GM18907 (cell line): ENCODE measurements around the gene RASGRF2.

Source experiments
- ATAC-seq: cut with Tn5 transposase; IDR thresholded peaks from one replicate; pipeline ENCODE4 v1.9.1; 2021; ENCODE audit warnings: mild to moderate bottlenecking, moderate library complexity; ENCODE audit not compliant: unreplicated experiment

RASGRF2 gene

GRCh38 chr5:81232464-81233079, 272.4 kb downstream of the RASGRF2 start:
- ATAC-seq, result no peak

- ATAC-seq, result peak; percentile 55
Observed at GRCh38 chr5:81233080-81233634, 273.0 kb downstream of the RASGRF2 start, which contains the start of gene CKMT2. Gene CKMT2 (plus strand): TSS chr5:81233322. CDS start chr5:81251133, 17,811 bp downstream.

DNA sequence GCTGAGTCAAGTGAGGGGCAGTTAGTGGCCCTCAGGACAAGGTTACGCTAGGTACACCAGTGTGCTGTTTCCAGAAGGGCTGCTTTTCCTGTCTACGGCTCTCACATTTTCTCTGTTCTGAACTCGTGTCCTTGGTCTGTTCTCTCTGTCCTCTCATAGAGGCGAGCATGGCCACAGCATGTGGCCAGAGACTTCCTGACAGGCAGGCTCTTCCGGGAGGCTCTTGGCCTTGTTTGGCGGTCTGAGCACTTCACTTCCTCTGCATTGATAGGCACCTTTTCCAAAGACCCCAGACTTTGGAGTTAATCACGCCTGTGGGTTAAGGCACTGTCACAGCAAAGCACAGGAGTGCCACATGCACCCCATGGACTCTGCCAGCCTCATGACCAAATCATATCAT, 274.1 kb downstream of the RASGRF2 start:
- ATAC-seq, result no peak

DNA sequence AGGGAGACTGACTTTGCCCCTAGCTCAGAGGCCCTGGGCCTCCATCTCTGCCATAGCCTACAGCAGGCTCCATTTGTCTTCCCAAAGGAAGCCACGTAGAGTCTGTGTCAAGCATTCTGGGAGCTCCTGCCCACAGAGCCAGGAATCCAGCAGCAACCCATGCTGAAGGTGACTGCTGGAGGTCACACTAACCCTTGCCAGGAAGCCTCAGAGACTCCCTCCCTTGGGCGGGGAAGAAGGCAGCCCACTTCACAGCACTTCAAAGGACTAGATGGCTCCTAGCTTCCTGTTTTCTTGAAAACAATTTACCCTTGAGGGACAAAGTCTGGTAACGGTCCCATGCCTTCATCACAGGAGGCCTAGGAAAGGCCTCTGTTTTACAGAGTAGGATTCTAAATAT, 274.6 kb downstream of the RASGRF2 start:
- ATAC-seq, result no peak

- ATAC-seq, result no peak
Observed at GRCh38 chr5:81235287-81236072, 275.3 kb downstream of the RASGRF2 start.

DNA sequence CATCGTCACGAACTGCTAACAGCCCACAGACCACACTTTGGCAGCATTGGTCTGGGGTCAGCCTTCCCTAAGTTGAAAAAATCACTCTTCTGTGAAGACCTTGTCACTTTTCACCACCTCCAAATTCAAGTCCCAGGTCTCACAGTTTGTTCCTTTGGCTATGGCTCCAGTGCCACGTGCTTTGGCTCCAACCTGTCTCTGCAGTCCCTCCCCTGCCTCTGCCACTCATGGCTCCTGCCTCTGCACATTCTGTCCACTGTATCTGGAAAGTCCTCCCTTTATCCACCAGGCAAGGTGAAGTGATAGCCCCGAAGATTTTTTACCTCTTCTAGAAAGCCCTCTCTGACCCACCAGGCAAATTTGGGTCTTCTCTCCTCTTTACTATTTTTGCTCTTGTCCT, 278.3 kb downstream of the RASGRF2 start:
- ATAC-seq, result no peak

- ATAC-seq, result no peak
Observed at GRCh38 chr5:81239613-81240012, 279.4 kb downstream of the RASGRF2 start.

- ATAC-seq, result no peak
Observed at GRCh38 chr5:81241001-81241400, 280.8 kb downstream of the RASGRF2 start.

DNA sequence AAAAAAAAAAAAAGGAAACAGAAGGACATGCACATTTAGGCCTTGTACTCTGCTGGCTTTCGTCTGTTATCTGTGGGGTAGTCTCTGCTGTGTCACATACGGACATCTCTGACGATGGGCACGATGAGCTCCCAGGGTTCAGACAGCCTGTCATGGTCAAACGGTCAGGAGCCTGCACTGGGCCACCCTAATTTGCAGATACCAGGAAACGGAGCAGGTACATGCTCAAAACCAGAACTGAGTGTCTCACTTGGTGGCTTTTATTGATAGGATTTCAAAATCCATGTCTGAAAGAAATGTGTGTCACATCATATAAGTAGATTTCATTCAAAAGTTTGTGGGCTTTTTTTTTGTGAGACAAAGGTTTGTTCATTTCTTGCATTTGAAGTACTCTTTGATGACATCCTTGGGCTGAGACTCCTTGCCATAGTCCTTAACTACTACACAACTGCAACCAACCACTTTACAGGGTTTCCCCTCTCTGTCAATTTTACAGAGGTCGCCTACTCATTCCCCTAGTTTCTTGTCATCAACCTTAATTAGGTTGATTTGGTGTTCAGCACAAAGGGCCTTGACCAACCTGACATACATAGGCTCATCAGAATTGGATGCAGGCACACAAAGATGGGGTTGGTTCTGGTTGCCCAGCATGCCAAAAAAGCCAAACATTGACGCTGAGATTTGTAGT, 281.9 kb downstream of the RASGRF2 start:
- ATAC-seq, result no peak

GRCh38 chr5:81242906-81243436, 282.8 kb downstream of the RASGRF2 start:
- ATAC-seq, result no peak

- ATAC-seq, result no peak
Observed at GRCh38 chr5:81244451-81244850, 284.3 kb downstream of the RASGRF2 start.

DNA sequence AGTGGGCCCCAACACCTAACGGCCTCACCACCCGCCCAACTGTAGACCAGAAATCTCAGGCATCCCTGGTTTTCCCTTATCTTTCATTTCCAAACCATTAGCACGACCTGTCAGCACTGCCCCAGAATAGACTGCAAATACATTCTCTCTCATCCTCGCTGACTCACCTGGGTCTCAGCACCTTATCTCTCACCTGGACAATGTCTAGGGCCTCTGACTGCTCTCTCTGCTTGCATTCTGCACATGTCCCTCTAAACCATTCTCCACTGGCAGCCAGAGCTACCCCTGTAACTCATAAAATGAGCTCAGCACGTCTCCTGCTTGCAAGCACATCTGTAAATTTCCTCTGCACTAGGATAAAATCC, 285.7 kb downstream of the RASGRF2 start:
- ATAC-seq, result no peak

DNA sequence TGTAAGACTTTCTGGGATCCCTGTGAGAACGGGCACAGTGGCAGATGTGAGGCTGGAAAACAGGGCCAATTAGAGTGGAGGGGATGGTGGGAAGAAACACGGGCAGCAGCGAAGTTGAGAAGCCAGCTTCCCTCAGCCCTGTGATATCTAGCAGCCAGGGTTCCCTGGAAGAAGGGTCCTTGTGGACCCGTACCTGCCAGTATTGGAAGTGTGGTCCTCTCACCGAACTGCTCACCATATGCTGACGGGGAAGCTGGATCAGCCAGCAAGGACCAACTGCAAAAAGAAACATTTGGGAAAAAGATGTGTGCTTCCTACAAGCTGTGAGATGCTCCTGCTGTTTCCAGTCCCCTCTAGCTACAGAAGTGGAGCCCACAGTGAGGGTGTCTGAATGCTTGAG, 286.5 kb downstream of the RASGRF2 start:
- ATAC-seq, result no peak

DNA sequence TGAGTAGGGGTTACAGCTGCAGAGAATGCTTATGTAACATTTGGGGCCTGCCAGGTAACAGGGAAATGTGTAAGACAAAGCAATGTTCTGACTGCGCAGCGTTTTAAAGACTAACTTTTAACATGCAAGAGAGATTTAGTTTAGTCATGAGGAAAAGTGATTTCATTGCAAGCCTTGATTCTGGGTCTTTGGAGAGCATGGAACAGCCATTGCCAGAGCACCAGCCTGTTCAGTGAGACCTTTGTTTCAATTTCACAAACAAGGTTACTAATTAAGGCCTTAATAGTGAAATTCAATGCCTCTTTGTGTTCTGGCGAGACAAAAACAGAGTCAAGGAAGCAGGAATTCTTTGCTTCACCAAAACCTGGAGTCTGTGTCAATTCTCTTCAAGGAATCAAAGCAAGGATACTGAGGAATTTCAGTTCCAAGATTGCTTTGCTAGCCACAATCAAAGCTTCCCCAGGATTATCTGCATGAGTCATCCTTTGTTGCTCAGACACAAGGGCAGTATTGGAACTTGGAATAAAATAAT, 287.3 kb downstream of the RASGRF2 start:
- no peak for ATAC-seq

DNA sequence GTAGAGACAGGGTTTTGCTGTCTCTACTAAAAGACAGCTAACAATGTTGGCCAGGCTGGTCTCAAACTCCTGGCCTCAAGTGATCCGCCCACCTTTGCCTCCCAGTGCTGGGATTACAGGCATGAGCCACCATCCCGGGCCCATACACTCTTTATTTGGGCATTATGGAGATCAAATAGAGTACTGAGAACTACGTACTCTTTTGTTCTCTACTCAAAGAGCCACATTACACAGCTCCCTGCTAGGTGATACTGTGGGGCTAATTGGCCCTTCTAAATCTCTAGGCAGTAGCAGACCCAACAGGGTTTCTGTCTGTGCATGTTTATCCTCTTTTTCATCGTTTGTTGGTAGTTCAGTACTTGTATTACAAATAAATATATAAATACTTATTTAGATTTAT, 289.1 kb downstream of the RASGRF2 start:
- ATAC-seq, result no peak

DNA sequence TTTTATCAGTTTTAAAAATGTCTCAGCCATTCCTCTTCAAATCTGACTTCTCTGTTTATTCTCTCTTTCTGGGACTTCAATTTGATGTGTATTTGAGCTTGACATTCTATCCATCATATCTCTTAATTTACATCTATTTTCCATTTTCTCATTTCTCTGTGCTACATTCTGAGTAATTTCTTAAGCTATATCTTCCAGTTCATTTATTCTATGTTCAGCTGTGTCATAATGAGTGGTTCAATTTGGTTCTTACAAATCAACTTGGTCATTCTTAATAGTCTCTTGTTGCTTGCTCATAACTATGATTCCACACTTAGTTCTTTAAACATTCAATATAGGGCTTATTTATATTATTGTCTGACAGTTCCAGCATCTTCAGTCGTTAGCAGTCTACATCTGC, 289.8 kb downstream of the RASGRF2 start:
- no peak for ATAC-seq

DNA sequence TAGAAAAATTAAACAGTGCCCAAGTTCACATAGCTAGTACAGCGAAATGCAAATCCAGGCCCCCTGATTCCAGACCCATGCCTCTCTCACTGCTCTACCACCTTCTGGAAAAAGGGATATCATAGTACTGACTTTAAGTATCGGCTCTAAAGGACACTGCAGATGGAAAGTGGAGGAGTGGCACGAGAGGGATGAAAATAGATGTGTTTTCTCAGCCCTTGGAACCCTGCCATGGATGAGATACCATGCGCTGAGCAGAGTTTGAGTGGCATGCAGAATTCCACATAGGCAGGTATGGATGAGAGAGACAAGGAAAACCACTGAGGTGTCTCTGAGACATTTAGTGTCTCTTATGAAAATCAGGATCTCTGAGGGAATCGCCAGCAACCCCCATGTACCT, 291.8 kb downstream of the RASGRF2 start:
- ATAC-seq, result no peak

DNA sequence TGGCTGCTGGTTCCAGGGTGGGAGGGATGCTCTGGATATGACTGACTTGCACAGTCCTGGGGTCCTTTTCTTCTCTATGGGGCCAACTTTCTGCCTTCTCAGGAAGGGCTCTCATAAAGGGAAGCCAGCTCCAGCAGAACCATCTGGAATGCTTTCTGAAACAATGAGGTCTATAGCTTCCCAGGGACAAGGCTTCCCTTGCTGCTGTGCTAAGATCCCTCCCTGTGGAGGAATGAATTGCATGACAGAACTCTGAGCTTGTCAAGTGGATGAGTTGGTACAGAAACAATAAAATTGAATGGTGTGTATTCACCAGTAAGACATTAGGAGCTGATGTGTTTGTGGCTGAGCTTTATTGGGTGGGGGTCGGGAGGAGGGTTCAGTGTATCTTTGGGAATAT, 292.7 kb downstream of the RASGRF2 start:
- no peak for ATAC-seq

- no peak for ATAC-seq
Observed at GRCh38 chr5:81253875-81254274, 293.7 kb downstream of the RASGRF2 start.

DNA sequence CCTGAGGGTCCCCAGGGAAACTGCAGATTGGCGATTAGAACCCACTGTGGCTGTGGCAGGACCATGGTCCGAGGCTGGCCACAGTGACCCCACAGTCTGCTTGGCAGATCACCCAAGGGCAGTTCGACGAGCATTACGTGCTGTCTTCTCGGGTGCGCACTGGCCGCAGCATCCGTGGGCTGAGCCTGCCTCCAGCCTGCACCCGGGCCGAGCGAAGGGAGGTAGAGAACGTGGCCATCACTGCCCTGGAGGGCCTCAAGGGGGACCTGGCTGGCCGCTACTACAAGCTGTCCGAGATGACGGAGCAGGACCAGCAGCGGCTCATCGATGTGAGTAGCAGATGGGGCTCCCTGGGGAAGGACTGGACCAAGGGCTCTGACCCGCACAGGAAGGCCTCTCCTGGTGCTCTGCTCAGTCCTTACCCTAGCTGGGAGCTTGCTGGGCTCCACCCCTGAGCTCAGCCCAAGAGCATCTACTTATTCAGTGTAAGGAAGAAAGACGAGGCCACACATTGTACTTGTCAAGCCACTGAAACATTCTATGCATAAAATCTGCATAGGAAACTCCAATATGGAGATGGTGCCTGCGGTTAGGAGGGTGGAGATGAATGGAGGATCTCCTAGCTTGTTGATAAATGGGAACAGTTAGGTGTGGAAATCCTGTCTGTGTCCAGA, 294.9 kb downstream of the RASGRF2 start:
- no peak for ATAC-seq

- ATAC-seq, result no peak
Observed at GRCh38 chr5:81256766-81257165, 296.6 kb downstream of the RASGRF2 start.
